KOPT-K1 (cell line): ENCODE results near the gene KAT6B.

Experiments
- H3K27ac ChIP-seq: fragments of 200-600 bp; sonication (generic); 2 replicates; pipeline ENCODE4 v1.5.1; 2016; ENCODE audit warnings: antibody characterized with exemption, mild to moderate bottlenecking, low read depth, low read length; ENCODE audit not compliant: poor library complexity, severe bottlenecking
- H3K36me3 ChIP-seq: fragments of 200-600 bp; sonication (generic); 2 replicates; pipeline ENCODE4 v1.5.1; 2017; ENCODE audit warnings: antibody characterized with exemption, mild to moderate bottlenecking, low read length, moderate library complexity; ENCODE audit not compliant: insufficient read depth
- H3K9me3 ChIP-seq: fragments of 200-600 bp; sonication (generic); 2 replicates; pipeline ENCODE4 v1.5.1; 2017; ENCODE audit warnings: antibody characterized with exemption, low read length, mild to moderate bottlenecking; ENCODE audit not compliant: insufficient read depth, poor library complexity, severe bottlenecking

Gene KAT6B

DNA sequence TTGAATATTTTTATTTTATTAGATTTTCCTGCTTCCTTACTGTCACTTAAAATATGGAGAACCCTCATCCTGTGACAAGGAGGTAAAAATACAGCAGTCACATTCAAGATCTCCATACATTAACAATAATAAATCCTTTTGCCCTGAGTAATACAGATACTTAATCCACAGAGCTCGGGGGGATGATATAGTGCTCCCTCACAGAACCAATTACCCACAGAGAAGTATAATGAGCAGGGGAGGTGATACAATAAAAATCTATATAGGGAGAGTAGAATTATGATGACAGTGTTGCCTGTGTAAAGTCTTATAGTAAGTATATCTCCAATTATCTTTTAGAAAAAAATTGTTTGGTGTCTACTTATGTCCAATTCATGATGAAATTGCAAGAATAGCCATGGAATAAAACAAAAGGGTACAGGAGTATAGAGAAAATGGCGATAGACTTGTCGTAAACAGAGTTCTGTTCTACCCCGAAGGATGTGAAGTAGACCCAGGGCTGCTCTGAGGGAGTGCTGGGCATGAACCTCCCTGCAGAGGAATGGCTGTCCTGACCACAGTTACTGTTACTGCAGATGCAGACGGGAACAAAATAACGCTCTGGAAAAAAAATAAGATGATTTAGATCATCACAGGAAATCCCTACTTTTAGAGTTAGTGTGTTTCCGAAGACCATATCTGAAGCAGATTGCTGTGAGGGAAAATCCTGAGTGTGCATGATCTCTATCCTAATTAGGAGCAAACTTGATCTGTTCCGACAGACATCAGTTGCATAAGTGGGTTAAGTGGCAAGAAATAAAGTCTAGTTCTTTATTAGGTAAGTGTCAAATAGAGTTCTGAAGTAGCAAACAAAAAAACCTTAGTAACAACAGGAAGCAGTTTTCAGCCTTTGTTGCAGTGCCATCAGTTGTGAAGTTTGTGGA is 123.7 kb downstream of the KAT6B start:
- no peak overlapping the region for H3K27ac ChIP-seq
- H3K36me3 ChIP-seq = no peaks in the 10 kb centered on the region
- no peaks in the 10 kb centered on the region for H3K9me3 ChIP-seq

- H3K27ac ChIP-seq = no peak overlapping the region
- H3K9me3 ChIP-seq = no peaks in the 10 kb centered on the region
- H3K36me3 ChIP-seq = no peaks in the 10 kb centered on the region
These were observed 126.8 kb downstream of the KAT6B start for GRCh38 chr10:74953214-74953613.

DNA sequence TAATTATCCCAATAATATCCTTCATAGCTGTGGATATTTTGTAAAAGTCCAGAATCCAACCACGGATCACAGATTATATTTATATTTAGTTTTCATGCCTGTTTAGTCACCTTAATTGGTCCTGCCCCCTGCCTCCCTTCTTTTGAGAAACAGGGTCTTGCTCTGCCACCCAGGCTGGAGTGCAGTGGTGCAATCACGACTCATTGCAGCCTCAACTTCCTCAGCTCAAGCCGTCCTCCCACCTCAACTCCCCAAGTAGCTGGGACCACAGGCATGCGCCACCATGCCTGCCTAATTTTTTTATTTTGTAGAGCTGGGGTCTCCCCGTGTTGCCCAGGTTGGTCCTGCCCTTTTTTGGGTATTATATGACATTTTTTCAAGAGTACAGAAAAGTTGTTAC is 129.4 kb downstream of the KAT6B start:
- Histone ChIP-seq H3K9me3 (no peaks in the 10 kb centered on the region), H3K36me3 (no peaks in the 10 kb centered on the region), H3K27ac (no peak overlapping the region)

- H3K36me3 ChIP-seq = no peaks in the 10 kb centered on the region
- no peaks in the 10 kb centered on the region for H3K9me3 ChIP-seq
- H3K27ac ChIP-seq = no peak overlapping the region
These were observed 130.2 kb downstream of the KAT6B start for GRCh38 chr10:74956555-74957111.

DNA sequence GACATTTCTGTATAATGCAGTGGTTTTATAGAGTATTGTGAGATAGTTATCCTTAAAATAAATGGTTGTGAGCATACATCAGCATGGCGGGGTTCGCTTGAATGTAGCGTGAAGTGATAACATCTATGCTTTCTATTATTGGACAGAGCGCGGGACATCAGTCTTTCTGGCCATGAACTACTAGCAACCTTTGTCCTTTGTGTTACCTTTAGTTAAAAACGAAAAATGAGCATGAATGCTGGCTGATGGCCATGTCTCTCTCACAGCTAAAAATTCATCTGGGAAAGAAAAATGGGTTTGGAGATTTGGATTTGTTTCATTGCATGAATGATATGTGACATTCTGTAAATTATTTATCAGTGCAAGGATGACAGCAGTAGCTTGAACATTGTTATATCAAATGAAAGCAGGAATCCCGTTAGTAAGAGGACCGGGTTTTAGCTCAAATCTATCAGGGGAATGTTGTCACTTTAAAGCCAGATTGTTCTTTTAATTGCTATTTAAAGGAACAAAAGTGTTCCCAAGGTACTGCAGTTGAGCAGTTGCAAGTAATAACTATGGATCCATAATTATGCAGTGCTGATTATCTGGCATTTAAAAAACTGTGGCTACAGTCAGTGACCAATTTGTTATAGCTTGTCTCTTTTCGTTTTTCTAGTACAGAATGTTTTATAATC is 131.0 kb downstream of the KAT6B start:
- Histone ChIP-seq H3K27ac (no peak overlapping the region), H3K9me3 (no peaks in the 10 kb centered on the region), H3K36me3 (no peaks in the 10 kb centered on the region)

GRCh38 chr10:74958316-74958715 is 131.9 kb downstream of the KAT6B start:
- Histone ChIP-seq H3K9me3 (no peaks in the 10 kb centered on the region), H3K36me3 (no peaks in the 10 kb centered on the region), H3K27ac (no peak overlapping the region)

DNA sequence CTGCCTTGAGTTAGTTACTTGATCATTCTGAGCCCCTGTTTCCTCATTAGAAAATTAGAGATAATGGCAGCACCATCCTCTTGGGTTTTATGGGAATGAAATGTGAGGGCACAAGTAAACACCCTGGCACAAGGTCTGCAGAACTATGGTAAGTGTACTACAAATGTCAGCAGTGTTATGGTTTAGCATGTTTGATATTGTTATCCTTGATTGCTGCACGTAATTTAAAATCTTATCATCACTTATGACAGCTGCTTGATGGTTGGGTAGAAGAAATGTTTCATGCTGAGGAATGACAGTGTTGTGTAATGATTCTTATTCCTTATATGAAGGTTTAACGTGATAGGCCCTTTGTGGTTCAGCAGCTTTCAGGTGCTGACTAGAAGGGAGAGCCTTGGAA is 134.3 kb downstream of the KAT6B start:
- H3K36me3 ChIP-seq = no peaks in the 10 kb centered on the region
- no peak overlapping the region for H3K27ac ChIP-seq
- no peaks in the 10 kb centered on the region for H3K9me3 ChIP-seq

DNA sequence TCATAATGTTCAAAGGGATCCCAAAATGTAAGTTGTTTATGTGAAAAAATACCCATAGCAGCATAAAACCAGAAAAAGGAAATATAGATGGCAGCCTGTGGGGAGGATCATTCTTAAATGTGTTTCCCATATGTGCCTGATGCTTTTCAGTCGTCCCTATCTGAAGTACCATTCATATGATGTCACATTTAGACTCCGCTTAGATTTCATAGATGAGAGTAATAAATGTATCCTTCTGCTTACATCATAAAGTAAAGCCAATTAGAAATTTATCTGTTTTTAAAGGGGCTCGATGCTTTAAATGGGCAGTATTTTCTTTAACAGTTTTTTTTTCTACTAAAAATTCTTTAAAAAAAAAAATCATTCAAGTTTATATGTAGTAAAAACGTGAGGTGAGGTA is 136.1 kb downstream of the KAT6B start:
- Histone ChIP-seq H3K27ac (no peak overlapping the region), H3K36me3 (no peaks in the 10 kb centered on the region; the same call in 1 of the 2 replicates), H3K9me3 (no peaks in the 10 kb centered on the region)

DNA sequence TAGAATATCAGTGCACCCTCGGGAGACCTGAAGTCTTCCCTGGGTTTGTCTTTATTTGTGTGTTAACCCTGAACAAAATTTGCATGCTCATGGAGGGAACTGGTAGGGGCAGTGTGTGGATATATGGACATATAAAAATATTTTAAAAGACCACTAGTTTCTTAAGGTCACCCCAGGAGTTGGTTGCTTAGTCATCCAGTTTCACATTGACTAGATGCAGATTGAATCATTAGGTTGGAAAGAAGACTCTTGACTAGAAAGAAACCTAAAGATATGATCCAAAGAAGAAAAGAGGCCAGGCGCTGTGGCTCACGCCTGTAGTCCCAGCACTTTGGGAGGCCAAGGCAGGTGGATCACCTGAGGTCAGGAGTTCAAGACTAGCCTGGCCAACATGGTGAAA is 137.1 kb downstream of the KAT6B start:
- H3K27ac ChIP-seq = no peak overlapping the region
- H3K36me3 ChIP-seq = no peaks in the 10 kb centered on the region; the same call in 1 of the 2 replicates

DNA sequence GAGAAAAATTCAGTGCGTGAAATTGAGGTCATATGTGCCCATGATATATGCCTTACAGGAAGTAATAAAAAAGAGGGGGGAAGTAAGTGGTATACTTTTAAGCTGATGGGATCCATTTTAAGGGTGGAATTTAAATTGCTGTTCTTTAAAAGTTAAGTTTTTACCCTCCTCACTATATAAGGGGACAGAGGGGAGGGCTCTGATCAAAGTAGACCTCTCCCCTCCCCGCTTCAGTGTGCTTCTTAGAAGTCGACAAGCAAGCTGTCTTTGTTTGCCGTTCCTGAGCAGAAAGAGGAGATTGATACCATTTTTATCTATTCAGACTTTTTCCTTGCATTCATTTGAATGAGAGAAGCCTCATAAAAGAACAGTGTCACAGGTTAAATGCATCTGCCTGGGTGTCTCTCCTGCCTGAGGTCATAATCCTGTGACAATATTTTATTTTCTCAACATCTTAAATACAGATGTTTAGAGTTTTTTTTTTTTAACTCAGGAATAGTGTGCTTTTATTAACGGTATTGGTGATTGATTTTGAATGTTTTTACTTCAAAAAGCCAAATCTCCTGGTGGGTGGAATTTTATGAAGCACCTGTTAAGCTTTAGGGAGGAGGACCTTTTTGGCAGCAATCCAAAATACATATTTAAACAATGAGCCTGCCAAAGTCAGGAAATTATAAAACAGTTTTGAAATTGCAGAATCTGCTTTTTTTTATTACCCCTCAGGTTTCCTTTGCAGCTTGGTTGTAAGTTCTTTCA is 141.7 kb downstream of the KAT6B start:
- H3K36me3 ChIP-seq = peaks cover under 1% of the 10 kb centered on the region; the same call in 1 of the 2 replicates
- no peaks in the 10 kb centered on the region for H3K9me3 ChIP-seq
- peak overlapping the region; percentile 37 for H3K27ac ChIP-seq

More for the DNA sequence above, 137.1 kb downstream of the KAT6B start:
- no peaks in the 10 kb centered on the region for H3K9me3 ChIP-seq

GRCh38 chr10:74968667-74969061 is 142.3 kb downstream of the KAT6B start:
- peak overlapping the region; percentile 37 for H3K27ac ChIP-seq
- H3K9me3 ChIP-seq = no peaks in the 10 kb centered on the region
- peaks cover 5% of the 10 kb centered on the region; the same call in 1 of the 2 replicates for H3K36me3 ChIP-seq

DNA sequence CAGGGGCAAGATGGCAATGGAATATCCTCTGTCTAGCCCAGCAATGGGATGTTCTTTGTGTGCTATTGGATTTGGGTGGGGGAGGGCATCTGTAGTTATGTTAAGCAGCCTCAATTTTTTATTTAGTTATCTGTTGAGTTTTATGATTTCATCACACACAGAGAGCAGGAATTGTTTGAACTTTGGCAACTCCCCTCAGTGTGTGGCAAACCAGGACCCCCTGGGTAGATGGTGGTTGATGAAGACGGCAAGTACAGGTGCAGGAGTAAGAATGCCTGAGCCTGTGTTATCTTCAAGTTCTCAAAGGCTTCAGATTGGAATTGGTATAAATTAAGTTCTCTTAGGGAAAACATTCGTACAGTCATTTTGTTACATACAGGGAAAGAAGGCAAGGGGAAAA is 142.7 kb downstream of the KAT6B start:
- Histone ChIP-seq H3K9me3 (no peaks in the 10 kb centered on the region), H3K36me3 (peaks cover 5% of the 10 kb centered on the region; the same call in 1 of the 2 replicates), H3K27ac (peak overlapping the region; percentile 37)

GRCh38 chr10:74969530-74969929 is 143.1 kb downstream of the KAT6B start:
- peaks cover 5% of the 10 kb centered on the region; the same call in 1 of the 2 replicates for H3K36me3 ChIP-seq
- no peak overlapping the region for H3K27ac ChIP-seq
- H3K9me3 ChIP-seq = no peaks in the 10 kb centered on the region

- no peaks in the 10 kb centered on the region for H3K9me3 ChIP-seq
- H3K36me3 ChIP-seq = peaks cover 38% of the 10 kb centered on the region
- no peak overlapping the region for H3K27ac ChIP-seq
These were observed 147.5 kb downstream of the KAT6B start for GRCh38 chr10:74973741-74974392.
